Esophagus squamous epithelium (tissue), 5 donors: ENCODE data around the gene ARID3A. TPM values are rescaled to one million over a fixed set of nuclear protein-coding genes. Genes with fewer than 3 reads are reported as not detected.
"Not testable (repeated sequence)": the region's sequence is repeated elsewhere in the genome, so short reads cannot be mapped to it uniquely, and the experiment has no call there.

Experiments used
- DNase-seq: peaks from one replicate; lab custom pipeline; 2025; lab: John Stamatoyannopoulos, UW
- H3K27ac ChIP-seq, 4 donors: fragments of 200-600 bp; sonication (generic); one replicate each; pipeline ENCODE4 v1.5.1; 2016 to 2019; ENCODE audit warnings: mild to moderate bottlenecking in 1 of 4
- H3K27me3 ChIP-seq, 4 donors: fragments of 200-600 bp; sonication (generic); 1 replicate in 3 of 4; 2 replicates in 1 of 4; pipeline versions ENCODE4 v1.5.1 to v1.6.0; 2017 to 2021; ENCODE audit warnings: antibody characterized with exemption in 1 of 4
- H3K36me3 ChIP-seq, 3 donors: fragments of 200-600 bp; sonication (generic); one replicate each; pipeline ENCODE4 v1.5.1; 2016 to 2019
- H3K4me1 ChIP-seq, 3 donors: fragments of 200-600 bp; sonication (generic); one replicate each; pipeline ENCODE4 v1.5.1; 2017 to 2019
- H3K4me3 ChIP-seq, 4 donors: fragments of 200-600 bp; sonication (generic); 1 replicate in 3 of 4; 2 replicates in 1 of 4; pipeline ENCODE4 v1.5.1; 2016 to 2019; ENCODE audit warnings: mild to moderate bottlenecking in 2 of 4, moderate library complexity in 1 of 4
- H3K9me3 ChIP-seq, 3 donors: fragments of 200-600 bp; sonication (generic); one replicate each; pipeline ENCODE4 v1.5.1; 2016 to 2019
- POLR2A ChIP-seq, 4 donors: fragments of 450-650 bp; IDR thresholded peaks; one replicate each; pipeline ENCODE4 v1.6.1; 2017; ENCODE audit warnings: antibody characterized with exemption in 4 of 4, mild to moderate bottlenecking in 4 of 4, moderate library complexity in 3 of 4
- WGBS, 2 donors: methylation state at CpG; one replicate each; pipeline ENCODE4 v1.1.5; 2018; 5-methylcytosine and 5-hydroxymethylcytosine counted together
- intact Hi-C: fragments of 100-400 bp; cut with DNase I; formaldehyde crosslinking; loops from one replicate; pipeline ENCODE4 v1.15.0; 2022
- total RNA-seq, 4 donors: library from RNA; depleted of rRNA; stranded (reverse); fragments of >200 nt; gene quantifications; one replicate each; pipeline ENCODE4 v1.1.0, GENCODE V29; 2016
- TF ChIP-seq, protein P1 (sequence below), 6 experiments: fragments of 450-650 bp in 4 of 6; fragments of 200-600 bp in 2 of 6; sonication (generic) in 2 of 6; IDR thresholded peaks; one replicate each; pipeline ENCODE4 v1.5.1; 2016 to 2019; ENCODE audit warnings: antibody characterized with exemption in 6 of 6, mild to moderate bottlenecking in 4 of 6, moderate library complexity in 4 of 6
- donor health status: DM: yes; HTN: yes; CAD: no.

The ARID3A gene, protein sequence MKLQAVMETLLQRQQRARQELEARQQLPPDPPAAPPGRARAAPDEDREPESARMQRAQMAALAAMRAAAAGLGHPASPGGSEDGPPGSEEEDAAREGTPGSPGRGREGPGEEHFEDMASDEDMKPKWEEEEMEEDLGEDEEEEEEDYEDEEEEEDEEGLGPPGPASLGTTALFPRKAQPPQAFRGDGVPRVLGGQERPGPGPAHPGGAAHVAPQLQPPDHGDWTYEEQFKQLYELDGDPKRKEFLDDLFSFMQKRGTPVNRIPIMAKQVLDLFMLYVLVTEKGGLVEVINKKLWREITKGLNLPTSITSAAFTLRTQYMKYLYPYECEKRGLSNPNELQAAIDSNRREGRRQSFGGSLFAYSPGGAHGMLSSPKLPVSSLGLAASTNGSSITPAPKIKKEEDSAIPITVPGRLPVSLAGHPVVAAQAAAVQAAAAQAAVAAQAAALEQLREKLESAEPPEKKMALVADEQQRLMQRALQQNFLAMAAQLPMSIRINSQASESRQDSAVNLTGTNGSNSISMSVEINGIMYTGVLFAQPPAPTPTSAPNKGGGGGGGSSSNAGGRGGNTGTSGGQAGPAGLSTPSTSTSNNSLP
- total RNA-seq, result 1 to 10 TPM; 3.0 to 6.6 (median 4.7) TPM

GRCh38 chr19:925526-926322 is at the start of gene ARID3A:
Gene ARID3A (plus strand): TSS chr19:926035. CDS start chr19:929529, 3,494 bp downstream.
- intact Hi-C loops, result no loop called here
- H3K4me3 ChIP-seq, result peak within 1 kb of the TSS; percentile 70 to 97 (median 90)
- DNase-seq, result no peak
- TF ChIP-seq, protein P1, sequence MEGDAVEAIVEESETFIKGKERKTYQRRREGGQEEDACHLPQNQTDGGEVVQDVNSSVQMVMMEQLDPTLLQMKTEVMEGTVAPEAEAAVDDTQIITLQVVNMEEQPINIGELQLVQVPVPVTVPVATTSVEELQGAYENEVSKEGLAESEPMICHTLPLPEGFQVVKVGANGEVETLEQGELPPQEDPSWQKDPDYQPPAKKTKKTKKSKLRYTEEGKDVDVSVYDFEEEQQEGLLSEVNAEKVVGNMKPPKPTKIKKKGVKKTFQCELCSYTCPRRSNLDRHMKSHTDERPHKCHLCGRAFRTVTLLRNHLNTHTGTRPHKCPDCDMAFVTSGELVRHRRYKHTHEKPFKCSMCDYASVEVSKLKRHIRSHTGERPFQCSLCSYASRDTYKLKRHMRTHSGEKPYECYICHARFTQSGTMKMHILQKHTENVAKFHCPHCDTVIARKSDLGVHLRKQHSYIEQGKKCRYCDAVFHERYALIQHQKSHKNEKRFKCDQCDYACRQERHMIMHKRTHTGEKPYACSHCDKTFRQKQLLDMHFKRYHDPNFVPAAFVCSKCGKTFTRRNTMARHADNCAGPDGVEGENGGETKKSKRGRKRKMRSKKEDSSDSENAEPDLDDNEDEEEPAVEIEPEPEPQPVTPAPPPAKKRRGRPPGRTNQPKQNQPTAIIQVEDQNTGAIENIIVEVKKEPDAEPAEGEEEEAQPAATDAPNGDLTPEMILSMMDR (IDR thresholded peaks at IDR 0.05), result no peak
- TF ChIP-seq POLR2A (IDR thresholded peaks at IDR 0.05), result peak in 2 of 4 donors; percentile 37 to 61
- H3K4me1 ChIP-seq, result peaks cover 21 to 65% (median 23%) of the 10 kb centered on the region in 3 donors
- 0% methylated on average over 3 of the region's 97 CpGs; no CpG with 5 or more reads in 1 of the 2 donors for WGBS, 2 donors
- H3K9me3 ChIP-seq, result no peaks in the 10 kb centered on the region
- H3K36me3 ChIP-seq, result peaks cover 0 to 12% (median 0%) of the 10 kb centered on the region in 3 donors
- H3K27me3 ChIP-seq, result peaks cover 0 to 9% (median 2%) of the 10 kb centered on the region in 4 donors
- H3K27ac ChIP-seq, result peak within 1 kb of the TSS; percentile 90 to 96 (median 91)

DNA sequence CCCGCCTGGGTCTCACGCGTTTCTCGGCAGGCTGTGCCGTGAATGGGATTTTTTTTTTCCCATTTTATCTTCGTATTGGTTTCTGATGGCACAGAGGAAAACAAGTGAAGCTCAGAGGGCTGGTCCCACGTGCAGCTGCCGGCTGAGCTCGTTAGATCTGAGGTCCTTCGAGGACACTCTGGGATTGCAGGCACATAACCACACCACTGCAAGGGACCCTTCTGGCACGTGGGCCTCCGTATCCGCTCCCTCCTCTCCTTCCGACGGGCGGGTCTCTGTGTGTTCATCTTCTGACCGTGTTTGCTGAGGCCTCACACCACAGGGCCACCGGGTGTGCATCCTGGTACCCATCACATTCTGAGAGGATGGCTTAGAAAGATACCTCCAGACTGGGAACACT is 49.7 kb upstream of the ARID3A start:
- Histone ChIP-seq H3K27ac (no peak overlapping the region), H3K27me3 (no peaks in the 10 kb centered on the region), H3K36me3 (peaks cover 20 to 71% (median 26%) of the 10 kb centered on the region in 3 donors), H3K4me1 (peaks cover 8 to 29% (median 11%) of the 10 kb centered on the region in 3 donors), H3K9me3 (no peaks in the 10 kb centered on the region), H3K4me3 (no peak overlapping the region)
- no peak for DNase-seq
- intact Hi-C loops, result no loop called here
- WGBS, 2 donors, result 85 to 87% methylated on average over 8 to 16 of the region's 18 CpGs
- no peak for TF ChIP-seq POLR2A (IDR thresholded peaks at IDR 0.05)

GRCh38 chr19:876780-877314 is 49.0 kb upstream of the ARID3A start:
- Histone ChIP-seq H3K27me3 (no peaks in the 10 kb centered on the region), H3K4me3 (no peak overlapping the region), H3K9me3 (no peaks in the 10 kb centered on the region), H3K27ac (no peak overlapping the region), H3K4me1 (peaks cover 8 to 27% (median 9%) of the 10 kb centered on the region in 3 donors), H3K36me3 (peaks cover 27 to 73% (median 29%) of the 10 kb centered on the region in 3 donors)
- TF ChIP-seq POLR2A (IDR thresholded peaks at IDR 0.05), result no peak
- TF ChIP-seq, protein P1 (IDR thresholded peaks at IDR 0.05), result no peak
- 81 to 85% methylated on average over 4 to 18 of the region's 29 CpGs for WGBS, 2 donors
- no peak for DNase-seq
- intact Hi-C loops, result no loop called here

GRCh38 chr19:877992-878660 is 47.7 kb upstream of the ARID3A start:
- Histone ChIP-seq H3K36me3 (peaks cover 29 to 86% (median 35%) of the 10 kb centered on the region in 3 donors), H3K4me1 (peaks cover 0 to 17% (median 0%) of the 10 kb centered on the region in 3 donors)
- no CpG with 5 or more reads among the region's 23 CpGs for whole genome bisulfite sequencing, 2 donors
- intact Hi-C loops, H3K4me3 ChIP-seq, DNase-seq, H3K9me3 ChIP-seq, H3K27ac ChIP-seq, H3K27me3 ChIP-seq: not testable (repeated sequence)

DNA sequence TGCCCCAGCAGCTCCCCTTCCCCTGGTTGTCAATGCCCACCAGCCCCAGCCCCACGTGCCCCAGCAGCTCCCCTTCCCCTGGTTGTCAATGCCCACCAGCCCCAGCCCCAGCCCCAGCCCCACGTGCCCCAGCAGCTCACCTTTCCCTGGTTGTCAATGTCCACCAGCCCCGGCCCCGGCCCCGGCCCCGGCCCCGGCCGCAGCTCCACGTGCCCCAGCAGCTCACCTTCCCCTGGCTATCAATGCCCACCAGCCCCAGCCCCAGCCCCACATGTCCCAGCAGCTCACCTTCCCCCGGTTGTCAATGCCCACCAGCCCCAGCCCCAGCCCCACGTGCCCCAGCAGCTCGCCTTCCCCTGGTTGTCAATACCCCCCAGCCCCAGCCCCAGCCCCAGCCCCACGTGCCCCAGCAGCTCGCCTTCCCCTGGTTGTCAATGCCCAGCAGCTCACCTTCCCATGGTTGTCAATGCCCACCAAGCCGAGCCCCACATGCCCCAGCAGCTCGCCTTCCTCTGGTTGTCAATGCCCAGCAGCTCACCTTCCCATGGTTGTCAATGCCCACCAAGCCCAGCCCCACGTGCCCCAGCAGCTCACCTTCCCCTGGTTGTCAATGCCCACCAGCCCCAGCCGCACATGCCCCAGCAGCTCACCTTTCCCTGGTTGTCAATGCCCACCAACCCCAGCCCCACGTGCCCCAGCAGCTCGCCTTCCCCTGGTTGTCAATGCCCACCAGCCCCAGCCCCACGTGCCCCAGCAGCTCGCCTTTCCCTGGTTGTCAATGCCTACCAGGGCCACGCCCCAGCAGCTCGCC is 46.9 kb upstream of the ARID3A start:
- peak; percentile 50 for DNase-seq
- H3K4me3 ChIP-seq, H3K9me3 ChIP-seq, intact Hi-C loops, H3K27me3 ChIP-seq, H3K27ac ChIP-seq: not testable (repeated sequence)
- H3K36me3 ChIP-seq, result peaks cover 29 to 86% (median 31%) of the 10 kb centered on the region in 3 donors
- WGBS, 2 donors, result 68 to 91% methylated on average over 4 to 5 of the region's 24 CpGs
- H3K4me1 ChIP-seq, result peaks cover 0 to 14% (median 0%) of the 10 kb centered on the region in 3 donors
